Measurements from ENCODE around the gene LRIG1.

- no peak for TF ChIP-seq ZNF512 (tag; IDR thresholded peaks at IDR 0.05)
- TF ChIP-seq ZBTB7A (IDR thresholded peaks at IDR 0.05; ENCODE audit: borderline replicate concordance, control insufficient read depth, low read depth, low read length) = no peak
- no peak for TF ChIP-seq MXI1 (IDR thresholded peaks at IDR 0.05; ENCODE audit: low read depth, low read length)
- no peak for TF ChIP-seq NR2C2 (CRISPR knock-in tag; IDR thresholded peaks at IDR 0.05)
- TF ChIP-seq NR2C2 (tag; IDR thresholded peaks at IDR 0.05) = no peak
- TF ChIP-seq ZNF561 (CRISPR knock-in tag; conservative IDR thresholded peaks at IDR 0.05) = no peak
- TF ChIP-seq MEF2A (IDR thresholded peaks at IDR 0.05; ENCODE audit: control insufficient read depth, low read depth, low read length) = no peak
- TF ChIP-seq TAF1 (IDR thresholded peaks at IDR 0.05; ENCODE audit: control insufficient read depth, extremely low read depth, insufficient read depth, low read length, severe bottlenecking) = no peak
These were observed 68.6 kb downstream of the LRIG1 start for GRCh38 chr3:66432041-66432766.
